ENCODE data around the gene CDCP2.

Gene CDCP2

DNA sequence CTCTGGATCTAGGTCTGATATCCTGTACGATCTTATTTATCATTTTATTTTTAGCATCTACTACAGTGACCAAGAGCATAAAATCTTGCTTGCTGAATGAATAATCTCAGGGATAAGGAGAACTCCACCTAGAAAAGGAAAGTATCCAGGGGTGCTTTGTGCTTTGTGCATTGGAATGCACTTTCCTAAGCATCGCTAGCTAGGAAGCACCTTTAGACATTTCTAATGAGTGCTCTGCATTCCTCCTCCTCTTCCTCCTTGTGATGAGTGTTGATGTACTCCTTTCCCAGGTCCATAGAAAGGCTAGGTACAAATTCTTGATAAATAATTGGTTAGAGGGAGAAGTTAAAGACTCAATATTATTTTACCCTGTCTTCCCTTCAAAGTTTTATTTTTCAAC is 68.0 kb downstream of the CDCP2 start:
- H3K4me3 ChIP-seq (ENCODE audit: low read depth in 1 of 2, low read length in 1 of 2), result no peak overlapping the region
- TF ChIP-seq, protein P1, sequence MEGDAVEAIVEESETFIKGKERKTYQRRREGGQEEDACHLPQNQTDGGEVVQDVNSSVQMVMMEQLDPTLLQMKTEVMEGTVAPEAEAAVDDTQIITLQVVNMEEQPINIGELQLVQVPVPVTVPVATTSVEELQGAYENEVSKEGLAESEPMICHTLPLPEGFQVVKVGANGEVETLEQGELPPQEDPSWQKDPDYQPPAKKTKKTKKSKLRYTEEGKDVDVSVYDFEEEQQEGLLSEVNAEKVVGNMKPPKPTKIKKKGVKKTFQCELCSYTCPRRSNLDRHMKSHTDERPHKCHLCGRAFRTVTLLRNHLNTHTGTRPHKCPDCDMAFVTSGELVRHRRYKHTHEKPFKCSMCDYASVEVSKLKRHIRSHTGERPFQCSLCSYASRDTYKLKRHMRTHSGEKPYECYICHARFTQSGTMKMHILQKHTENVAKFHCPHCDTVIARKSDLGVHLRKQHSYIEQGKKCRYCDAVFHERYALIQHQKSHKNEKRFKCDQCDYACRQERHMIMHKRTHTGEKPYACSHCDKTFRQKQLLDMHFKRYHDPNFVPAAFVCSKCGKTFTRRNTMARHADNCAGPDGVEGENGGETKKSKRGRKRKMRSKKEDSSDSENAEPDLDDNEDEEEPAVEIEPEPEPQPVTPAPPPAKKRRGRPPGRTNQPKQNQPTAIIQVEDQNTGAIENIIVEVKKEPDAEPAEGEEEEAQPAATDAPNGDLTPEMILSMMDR (IDR thresholded peaks at IDR 0.05), result no peak
- no peak overlapping the region for H3K27ac ChIP-seq
- no peaks in the 10 kb centered on the region for H3K4me1 ChIP-seq (ENCODE audit: control insufficient read depth in 1 of 2, insufficient read depth in 1 of 2, low read depth in 1 of 2, low read length in 1 of 2)
- H3K9me3 ChIP-seq, result no peaks in the 10 kb centered on the region
- H3K27me3 ChIP-seq, result no peaks in the 10 kb centered on the region
- peaks cover 19% of the 10 kb centered on the region for H3K36me3 ChIP-seq
